ENCODE data around the gene GFPT1.

Gene GFPT1

GRCh38 chr2:69385443-69386151, 1.4 kb downstream of the GFPT1 start:
- no peak overlapping the region for H3K18ac ChIP-seq (ENCODE audit: low read length)
- no peaks in the 10 kb centered on the region for H3K79me1 ChIP-seq (ENCODE audit: low read depth, low read length)
- no peak overlapping the region for H4K91ac ChIP-seq (ENCODE audit: low read depth, low read length, poor library complexity)
- H2AFZ ChIP-seq (ENCODE audit: low read length), result no peak overlapping the region
- H3K27ac ChIP-seq (replicated peaks; ENCODE audit: low read length), result no peak overlapping the region
- H3K4ac ChIP-seq (ENCODE audit: low read length), result no peak overlapping the region
- no peaks in the 10 kb centered on the region for H3K27me3 ChIP-seq (ENCODE audit: control insufficient read depth in 3 of 3, insufficient read depth in 3 of 3, low read depth in 1 of 3, low read length in 3 of 3)
- DNase-seq (ENCODE audit: low spot score), result no peak
- peaks cover 5 to 11% of the 10 kb centered on the region in 2 donors for H3K4me1 ChIP-seq (ENCODE audit: control insufficient read depth in 2 of 2, insufficient read depth in 1 of 2, low read depth in 1 of 2, low read length in 2 of 2)
- no peak overlapping the region for H3K23ac ChIP-seq (ENCODE audit: low read depth, low read length, poor library complexity)
- H3K9ac ChIP-seq (ENCODE audit: low read depth, low read length, poor library complexity), result no peak overlapping the region
- H4K8ac ChIP-seq (ENCODE audit: low read depth, low read length), result no peak overlapping the region
- no peak overlapping the region for H2BK15ac ChIP-seq (ENCODE audit: low read length)
- H2BK120ac ChIP-seq (ENCODE audit: low read depth, low read length), result no peak overlapping the region
- peaks cover 0 to 7% of the 10 kb centered on the region in 2 donors for H3K36me3 ChIP-seq (replicated peaks in 1 of 2; ENCODE audit: control insufficient read depth in 2 of 2, insufficient read depth in 2 of 2, low read length in 2 of 2)
- H3K4me2 ChIP-seq (ENCODE audit: insufficient read depth, low read length, poor library complexity, severe bottlenecking), result no peak overlapping the region
- no peak overlapping the region for H3K14ac ChIP-seq (ENCODE audit: low read length)
- no CpG with 5 or more reads among the region's 8 CpGs for WGBS, 2 donors (ENCODE audit: extremely low coverage in 2 of 2, insufficient read length in 2 of 2, insufficient replicate concordance in 1 of 2)
- peak overlapping the region in 1 of 2 donors; percentile 84 for H3K4me3 ChIP-seq (ENCODE audit: low read length in 2 of 2)
- H2BK5ac ChIP-seq (ENCODE audit: low read length), result no peak overlapping the region
- no peak overlapping the region for H2BK12ac ChIP-seq (ENCODE audit: low read length)
- no peak overlapping the region for H2AK5ac ChIP-seq (ENCODE audit: low read depth, low read length)
- no peaks in the 10 kb centered on the region for H3K9me3 ChIP-seq (replicated peaks in 1 of 2; ENCODE audit: control insufficient read depth in 2 of 2, insufficient read depth in 1 of 2, low read depth in 1 of 2, low read length in 2 of 2)

GRCh38 chr2:69384618-69385081, 2.4 kb downstream of the GFPT1 start:
- H3K4me3 ChIP-seq (ENCODE audit: low read length in 2 of 2), result no peak overlapping the region
- no peak for DNase-seq (ENCODE audit: low spot score)
- H3K9me3 ChIP-seq (replicated peaks in 1 of 2; ENCODE audit: control insufficient read depth in 2 of 2, insufficient read depth in 1 of 2, low read depth in 1 of 2, low read length in 2 of 2), result no peaks in the 10 kb centered on the region

GRCh38 chr2:69383176-69383812, 3.7 kb downstream of the GFPT1 start:
- Histone ChIP-seq H3K14ac (ENCODE audit: low read length) (no peak overlapping the region), H4K91ac (ENCODE audit: low read depth, low read length, poor library complexity) (no peak overlapping the region), H2BK120ac (ENCODE audit: low read depth, low read length) (no peak overlapping the region), H3K18ac (ENCODE audit: low read length) (no peak overlapping the region), H2BK15ac (ENCODE audit: low read length) (no peak overlapping the region), H3K27me3 (ENCODE audit: control insufficient read depth in 3 of 3, insufficient read depth in 3 of 3, low read depth in 1 of 3, low read length in 3 of 3) (no peaks in the 10 kb centered on the region), H3K9me3 (replicated peaks in 1 of 2; ENCODE audit: control insufficient read depth in 2 of 2, insufficient read depth in 1 of 2, low read depth in 1 of 2, low read length in 2 of 2) (no peaks in the 10 kb centered on the region), H2AK5ac (ENCODE audit: low read depth, low read length) (no peak overlapping the region), H3K23ac (ENCODE audit: low read depth, low read length, poor library complexity) (no peak overlapping the region), H3K4me3 (ENCODE audit: low read length in 2 of 2) (no peak overlapping the region), H3K4me1 (ENCODE audit: control insufficient read depth in 2 of 2, insufficient read depth in 1 of 2, low read depth in 1 of 2, low read length in 2 of 2) (peaks cover 4 to 11% of the 10 kb centered on the region in 2 donors), H3K79me1 (ENCODE audit: low read depth, low read length) (peaks cover 3% of the 10 kb centered on the region), H2AFZ (ENCODE audit: low read length) (no peak overlapping the region), H4K8ac (ENCODE audit: low read depth, low read length) (no peak overlapping the region), H3K4me2 (ENCODE audit: insufficient read depth, low read length, poor library complexity, severe bottlenecking) (no peak overlapping the region), H2BK12ac (ENCODE audit: low read length) (no peak overlapping the region), H3K4ac (ENCODE audit: low read length) (no peak overlapping the region), H3K9ac (ENCODE audit: low read depth, low read length, poor library complexity) (no peak overlapping the region), H2BK5ac (ENCODE audit: low read length) (no peak overlapping the region), H3K36me3 (replicated peaks in 1 of 2; ENCODE audit: control insufficient read depth in 2 of 2, insufficient read depth in 2 of 2, low read length in 2 of 2) (peaks cover 0 to 12% of the 10 kb centered on the region in 2 donors), H3K27ac (replicated peaks; ENCODE audit: low read length) (no peak overlapping the region)
- DNase-seq (ENCODE audit: low spot score), result no peak
- no CpG with 5 or more reads among the region's 7 CpGs for WGBS, 2 donors (ENCODE audit: extremely low coverage in 2 of 2, insufficient read length in 2 of 2, insufficient replicate concordance in 1 of 2)

More at GRCh38 chr2:69384618-69385081, 2.4 kb downstream of the GFPT1 start:
- Histone ChIP-seq H2BK120ac (ENCODE audit: low read depth, low read length) (no peak overlapping the region), H2AFZ (ENCODE audit: low read length) (no peak overlapping the region), H4K8ac (ENCODE audit: low read depth, low read length) (no peak overlapping the region), H4K91ac (ENCODE audit: low read depth, low read length, poor library complexity) (no peak overlapping the region), H3K18ac (ENCODE audit: low read length) (no peak overlapping the region), H3K4me2 (ENCODE audit: insufficient read depth, low read length, poor library complexity, severe bottlenecking) (no peak overlapping the region), H3K4me1 (ENCODE audit: control insufficient read depth in 2 of 2, insufficient read depth in 1 of 2, low read depth in 1 of 2, low read length in 2 of 2) (peaks cover 4 to 11% of the 10 kb centered on the region in 2 donors), H2BK12ac (ENCODE audit: low read length) (no peak overlapping the region), H3K27me3 (ENCODE audit: control insufficient read depth in 3 of 3, insufficient read depth in 3 of 3, low read depth in 1 of 3, low read length in 3 of 3) (no peaks in the 10 kb centered on the region), H3K23ac (ENCODE audit: low read depth, low read length, poor library complexity) (no peak overlapping the region), H2BK15ac (ENCODE audit: low read length) (no peak overlapping the region), H3K27ac (replicated peaks; ENCODE audit: low read length) (no peak overlapping the region), H2BK5ac (ENCODE audit: low read length) (no peak overlapping the region), H3K36me3 (replicated peaks in 1 of 2; ENCODE audit: control insufficient read depth in 2 of 2, insufficient read depth in 2 of 2, low read length in 2 of 2) (peaks cover 0 to 11% of the 10 kb centered on the region in 2 donors), H3K14ac (ENCODE audit: low read length) (no peak overlapping the region), H3K4ac (ENCODE audit: low read length) (no peak overlapping the region), H3K79me1 (ENCODE audit: low read depth, low read length) (peaks cover 3% of the 10 kb centered on the region), H3K9ac (ENCODE audit: low read depth, low read length, poor library complexity) (no peak overlapping the region), H2AK5ac (ENCODE audit: low read depth, low read length) (no peak overlapping the region)
- WGBS, 2 donors (ENCODE audit: extremely low coverage in 2 of 2, insufficient read length in 2 of 2, insufficient replicate concordance in 1 of 2), result no CpG with 5 or more reads among the region's 5 CpGs

- no peak overlapping the region for H3K4ac ChIP-seq (ENCODE audit: low read length)
- H2BK5ac ChIP-seq (ENCODE audit: low read length), result no peak overlapping the region
- no peak overlapping the region for H2BK120ac ChIP-seq (ENCODE audit: low read depth, low read length)
- no peak overlapping the region for H2AFZ ChIP-seq (ENCODE audit: low read length)
- H3K36me3 ChIP-seq (replicated peaks in 1 of 2; ENCODE audit: control insufficient read depth in 2 of 2, insufficient read depth in 2 of 2, low read length in 2 of 2), result peaks cover 0 to 12% of the 10 kb centered on the region in 2 donors
- no peak overlapping the region for H3K9ac ChIP-seq (ENCODE audit: low read depth, low read length, poor library complexity)
- H3K4me1 ChIP-seq (ENCODE audit: control insufficient read depth in 2 of 2, insufficient read depth in 1 of 2, low read depth in 1 of 2, low read length in 2 of 2), result peaks cover 0 to 9% of the 10 kb centered on the region in 2 donors
- peaks cover 0 to 3% of the 10 kb centered on the region in 2 donors for H3K9me3 ChIP-seq (replicated peaks in 1 of 2; ENCODE audit: control insufficient read depth in 2 of 2, insufficient read depth in 1 of 2, low read depth in 1 of 2, low read length in 2 of 2)
- H4K91ac ChIP-seq (ENCODE audit: low read depth, low read length, poor library complexity), result no peak overlapping the region
- no peak overlapping the region for H2BK12ac ChIP-seq (ENCODE audit: low read length)
- DNase-seq (ENCODE audit: low spot score), result no peak
- H3K23ac ChIP-seq (ENCODE audit: low read depth, low read length, poor library complexity), result no peak overlapping the region
- H3K79me1 ChIP-seq (ENCODE audit: low read depth, low read length), result peaks cover 3% of the 10 kb centered on the region
- WGBS, 2 donors (ENCODE audit: extremely low coverage in 2 of 2, insufficient read length in 2 of 2, insufficient replicate concordance in 1 of 2), result no CpG with 5 or more reads among the region's 2 CpGs
- no peak overlapping the region for H2BK15ac ChIP-seq (ENCODE audit: low read length)
- no peak overlapping the region for H3K4me2 ChIP-seq (ENCODE audit: insufficient read depth, low read length, poor library complexity, severe bottlenecking)
- no peak overlapping the region for H3K27ac ChIP-seq (replicated peaks; ENCODE audit: low read length)
- no peaks in the 10 kb centered on the region for H3K27me3 ChIP-seq (ENCODE audit: control insufficient read depth in 3 of 3, insufficient read depth in 3 of 3, low read depth in 1 of 3, low read length in 3 of 3)
- H4K8ac ChIP-seq (ENCODE audit: low read depth, low read length), result no peak overlapping the region
- no peak overlapping the region for H3K18ac ChIP-seq (ENCODE audit: low read length)
- no peak overlapping the region for H3K14ac ChIP-seq (ENCODE audit: low read length)
- no peak overlapping the region for H2AK5ac ChIP-seq (ENCODE audit: low read depth, low read length)
- H3K4me3 ChIP-seq (ENCODE audit: low read length in 2 of 2), result no peak overlapping the region
Observed at GRCh38 chr2:69382547-69382946, 4.5 kb downstream of the GFPT1 start.
